HepG2 (cell line): ENCODE measurements around the gene PLD2. TPM values are rescaled to one million over a fixed set of nuclear protein-coding genes. Genes with fewer than 3 reads are reported as not detected.
A peak's percentile ranks its signal among the peaks of the same experiment; 100 is the strongest.

Experiments
- ISL2 ChIP-seq: sonication (generic); formaldehyde crosslinking; IDR thresholded peaks from 2 replicates; pipeline ENCODE4 v1.5.0; 2020; ENCODE audit warnings: missing genetic modification reagents
- PCBP1 ChIP-seq: fragments of 200-400 bp; formaldehyde crosslinking; IDR thresholded peaks from 2 replicates; pipeline ENCODE4 v1.6.1; 2017; ENCODE audit warnings: mild to moderate bottlenecking, low read depth, low read length, borderline replicate concordance
- SNAPC2 ChIP-seq: sonication (generic); formaldehyde crosslinking; IDR thresholded peaks from 2 replicates; pipeline ENCODE4 v1.8.1; 2022; ENCODE audit warnings: mild to moderate bottlenecking, missing genetic modification reagents
- ZNF407 ChIP-seq: sonication (generic); formaldehyde crosslinking; IDR thresholded peaks from one replicate; pipeline ENCODE4 v1.5.1; 2020; ENCODE audit warnings: mild to moderate bottlenecking, missing genetic modification reagents; ENCODE audit errors: not compliant biosample characterization
- polyA plus RNA-seq, 8 experiments: library from polyadenylated mRNA; depleted of rRNA in 3 of 8; stranded (reverse) in 7 of 8; unstranded in 1 of 8; fragments of >200 nt; fragmentation: Illumina TruSeq in 4 of 8; extraction: Trizol in 4 of 8; gene quantifications; 2 replicates each; pipeline versions ENCODE4 v1.2.1 to v1.2.3, GENCODE V29; 2011 to 2016; ENCODE audit warnings: low read depth in 4 of 8, missing spikeins in 1 of 8, mixed read lengths in 1 of 8; ENCODE audit not compliant: insufficient read depth in 1 of 8
- total RNA-seq, 5 experiments: library from RNA; depleted of rRNA; stranded (reverse); fragments of >200 nt; fragmentation: Illumina TruSeq; extraction: Trizol; gene quantifications; 2 replicates each; pipeline ENCODE4 v1.2.3, GENCODE V29; 2016; ENCODE audit warnings: low read depth in 1 of 5
- TF ChIP-seq, protein P1 (sequence below): sonication (generic); formaldehyde crosslinking; conservative IDR thresholded peaks from 2 replicates; pipeline ENCODE4 v1.4.0; 2020; ENCODE audit warnings: missing genetic modification reagents
- TF ChIP-seq, protein P2 (sequence below): sonication (generic); formaldehyde crosslinking; IDR thresholded peaks from 2 replicates; pipeline ENCODE4 v1.4.0; 2020; ENCODE audit warnings: missing genetic modification reagents
- TF ChIP-seq, protein P3 (sequence below): sonication (generic); formaldehyde crosslinking; IDR thresholded peaks from 2 replicates; pipeline ENCODE4 v1.5.1; 2020; ENCODE audit warnings: missing genetic modification reagents, mild to moderate bottlenecking, borderline replicate concordance

PLD2 gene
- total and polyA plus RNA-seq, 2 of the 13 experiments (the other 11 are each of a cell fraction or from before 2014, with no cell fraction given) = 13.4 to 29.7 TPM

DNA sequence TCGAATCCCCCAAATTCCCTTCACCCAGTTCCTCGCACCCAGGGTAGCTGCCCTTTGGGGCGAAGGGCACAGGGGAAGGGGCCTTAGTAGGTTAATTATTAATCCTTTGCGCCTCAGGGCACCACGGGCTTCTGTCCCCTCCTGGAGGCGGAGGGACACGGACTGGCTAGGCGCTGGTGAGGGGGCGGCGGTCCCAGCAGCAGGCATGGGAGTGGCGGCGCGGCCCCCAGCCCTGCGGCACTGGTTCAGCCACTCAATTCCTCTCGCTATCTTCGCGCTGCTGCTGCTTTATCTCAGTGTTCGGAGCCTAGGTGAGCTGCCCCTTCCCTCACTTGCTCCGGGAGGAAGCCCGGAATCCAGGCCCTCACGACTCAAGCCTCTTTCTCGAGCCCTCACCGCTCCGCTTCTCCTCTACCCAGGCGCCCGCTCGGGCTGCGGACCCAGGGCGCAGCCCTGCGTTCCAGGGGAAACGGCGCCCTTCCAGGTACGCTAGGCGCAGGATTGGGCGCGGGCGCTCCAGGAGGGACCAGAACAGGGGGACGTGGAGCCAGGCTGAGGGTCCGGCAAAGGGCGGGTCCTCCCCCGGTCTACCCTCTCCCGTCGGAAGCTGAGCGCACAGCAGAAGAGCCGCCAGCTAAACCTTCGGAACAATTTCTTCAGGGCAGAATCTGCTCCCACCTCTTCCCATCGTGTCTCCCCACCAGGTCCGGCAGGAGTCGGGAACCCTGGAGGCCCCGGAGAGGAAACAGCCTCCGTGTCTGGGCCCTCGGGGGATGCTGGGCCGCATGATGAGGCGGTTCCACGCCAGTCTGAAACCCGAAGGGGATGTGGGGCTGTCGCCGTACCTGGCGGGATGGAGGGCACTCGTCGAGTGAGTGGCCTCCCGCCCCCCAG, 17.9 kb upstream of the PLD2 start, which contains the start of gene GLTPD2 (continued):
- no peak for TF ChIP-seq ZNF407
- TF ChIP-seq, protein P1, sequence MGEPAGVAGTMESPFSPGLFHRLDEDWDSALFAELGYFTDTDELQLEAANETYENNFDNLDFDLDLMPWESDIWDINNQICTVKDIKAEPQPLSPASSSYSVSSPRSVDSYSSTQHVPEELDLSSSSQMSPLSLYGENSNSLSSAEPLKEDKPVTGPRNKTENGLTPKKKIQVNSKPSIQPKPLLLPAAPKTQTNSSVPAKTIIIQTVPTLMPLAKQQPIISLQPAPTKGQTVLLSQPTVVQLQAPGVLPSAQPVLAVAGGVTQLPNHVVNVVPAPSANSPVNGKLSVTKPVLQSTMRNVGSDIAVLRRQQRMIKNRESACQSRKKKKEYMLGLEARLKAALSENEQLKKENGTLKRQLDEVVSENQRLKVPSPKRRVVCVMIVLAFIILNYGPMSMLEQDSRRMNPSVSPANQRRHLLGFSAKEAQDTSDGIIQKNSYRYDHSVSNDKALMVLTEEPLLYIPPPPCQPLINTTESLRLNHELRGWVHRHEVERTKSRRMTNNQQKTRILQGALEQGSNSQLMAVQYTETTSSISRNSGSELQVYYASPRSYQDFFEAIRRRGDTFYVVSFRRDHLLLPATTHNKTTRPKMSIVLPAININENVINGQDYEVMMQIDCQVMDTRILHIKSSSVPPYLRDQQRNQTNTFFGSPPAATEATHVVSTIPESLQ (CRISPR knock-in tag) = no peak
- no peak for TF ChIP-seq SNAPC2
- TF ChIP-seq PCBP1 = 0 out of 2 replicates have a peak, but pooled peaks have one; percentile 67
- peak; percentile 60 for TF ChIP-seq ISL2 (CRISPR knock-in tag)
- TF ChIP-seq, protein P2, sequence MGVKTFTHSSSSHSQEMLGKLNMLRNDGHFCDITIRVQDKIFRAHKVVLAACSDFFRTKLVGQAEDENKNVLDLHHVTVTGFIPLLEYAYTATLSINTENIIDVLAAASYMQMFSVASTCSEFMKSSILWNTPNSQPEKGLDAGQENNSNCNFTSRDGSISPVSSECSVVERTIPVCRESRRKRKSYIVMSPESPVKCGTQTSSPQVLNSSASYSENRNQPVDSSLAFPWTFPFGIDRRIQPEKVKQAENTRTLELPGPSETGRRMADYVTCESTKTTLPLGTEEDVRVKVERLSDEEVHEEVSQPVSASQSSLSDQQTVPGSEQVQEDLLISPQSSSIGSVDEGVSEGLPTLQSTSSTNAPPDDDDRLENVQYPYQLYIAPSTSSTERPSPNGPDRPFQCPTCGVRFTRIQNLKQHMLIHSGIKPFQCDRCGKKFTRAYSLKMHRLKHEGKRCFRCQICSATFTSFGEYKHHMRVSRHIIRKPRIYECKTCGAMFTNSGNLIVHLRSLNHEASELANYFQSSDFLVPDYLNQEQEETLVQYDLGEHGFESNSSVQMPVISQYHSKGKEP (CRISPR knock-in tag) = no peak; the same call in 1 of the 2 replicates
- TF ChIP-seq, protein P3, sequence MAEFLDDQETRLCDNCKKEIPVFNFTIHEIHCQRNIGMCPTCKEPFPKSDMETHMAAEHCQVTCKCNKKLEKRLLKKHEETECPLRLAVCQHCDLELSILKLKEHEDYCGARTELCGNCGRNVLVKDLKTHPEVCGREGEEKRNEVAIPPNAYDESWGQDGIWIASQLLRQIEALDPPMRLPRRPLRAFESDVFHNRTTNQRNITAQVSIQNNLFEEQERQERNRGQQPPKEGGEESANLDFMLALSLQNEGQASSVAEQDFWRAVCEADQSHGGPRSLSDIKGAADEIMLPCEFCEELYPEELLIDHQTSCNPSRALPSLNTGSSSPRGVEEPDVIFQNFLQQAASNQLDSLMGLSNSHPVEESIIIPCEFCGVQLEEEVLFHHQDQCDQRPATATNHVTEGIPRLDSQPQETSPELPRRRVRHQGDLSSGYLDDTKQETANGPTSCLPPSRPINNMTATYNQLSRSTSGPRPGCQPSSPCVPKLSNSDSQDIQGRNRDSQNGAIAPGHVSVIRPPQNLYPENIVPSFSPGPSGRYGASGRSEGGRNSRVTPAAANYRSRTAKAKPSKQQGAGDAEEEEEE (CRISPR knock-in tag) = 0 out of 2 replicates have a peak, but pooled peaks have one; percentile 34
